Stimulated activated naive CD8-positive, alpha-beta T cell treated with anti-CD3 and anti-CD28 coated beads, Interleukin-15, amount 100 ng/mL, for 72 hours (primary cell): Measurements from ENCODE around the gene HELZ.
A peak's percentile ranks its signal among the peaks of the same experiment; 100 is the strongest.
"Not testable (repeated sequence)": the region's sequence is repeated elsewhere in the genome, so short reads cannot be mapped to it uniquely, and the experiment has no call there.

ENCODE experiments used
- ATAC-seq: fragments of 150-1000 bp; cut with Tn5 transposase; 2 replicates; pipeline ENCODE4 v1.10.0; 2021; ENCODE audit warnings: mild to moderate bottlenecking, moderate library complexity
- DNase-seq, 2 donors: peaks; one replicate each; pipeline ENCODE4 v3.0.0; 2021 to 2022
- H3K27ac Mint-ChIP-seq, 2 donors: one replicate each; pipeline ENCODE4 v1.8.0; 2022; ENCODE audit warnings: mild to moderate bottlenecking in 2 of 2, mixed read lengths in 2 of 2, moderate library complexity in 2 of 2
- H3K27me3 Mint-ChIP-seq: one replicate; pipeline ENCODE4 v1.8.0; 2022; ENCODE audit warnings: mixed read lengths
- H3K4me1 Mint-ChIP-seq: one replicate; pipeline ENCODE4 v1.8.0; 2022; ENCODE audit warnings: mild to moderate bottlenecking, mixed read lengths
- H3K4me3 Mint-ChIP-seq, 2 donors: one replicate each; pipeline ENCODE4 v1.8.0; 2022; ENCODE audit warnings: mild to moderate bottlenecking in 2 of 2, mixed read lengths in 2 of 2, moderate library complexity in 1 of 2
- H3K9me3 Mint-ChIP-seq, 2 donors: one replicate each; pipeline ENCODE4 v1.8.0; 2022; ENCODE audit warnings: mixed read lengths in 2 of 2

HELZ gene

GRCh38 chr17:67049025-67049739 is 195.8 kb downstream of the HELZ start:
- H3K4me3 Mint-ChIP-seq: no peak overlapping the region
- ATAC-seq (no peak), DNase-seq (no peak)
- H3K27ac Mint-ChIP-seq: no peak overlapping the region
- H3K27me3 Mint-ChIP-seq: no peaks in the 10 kb centered on the region
- no peaks in the 10 kb centered on the region for H3K4me1 Mint-ChIP-seq
- H3K9me3 Mint-ChIP-seq: peaks cover 24 to 33% of the 10 kb centered on the region in 2 donors

DNA sequence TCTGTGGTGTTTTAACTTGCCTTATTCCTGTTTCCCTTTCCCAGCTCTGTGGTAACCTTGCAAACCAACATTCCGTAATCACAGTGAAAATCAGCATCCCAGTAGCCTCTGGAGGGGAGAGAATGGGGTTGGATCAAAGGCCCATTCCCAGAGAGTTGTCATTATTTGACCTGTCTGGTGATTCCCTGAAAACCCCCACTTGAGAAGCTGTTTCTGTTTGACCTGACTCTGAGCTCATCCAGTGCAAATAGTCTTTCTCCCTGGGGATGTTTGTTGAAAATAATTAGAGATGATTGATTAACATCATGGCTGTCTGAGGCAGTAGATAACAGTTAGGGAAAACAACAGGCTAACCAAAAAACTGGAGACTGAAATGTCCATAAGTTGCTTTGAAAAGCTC is 197.6 kb downstream of the HELZ start:
- DNase-seq: no peak
- Mint-ChIP-seq H3K27ac (no peak overlapping the region), H3K4me3 (no peak overlapping the region), H3K4me1 (no peaks in the 10 kb centered on the region), H3K9me3 (peaks cover 24 to 33% of the 10 kb centered on the region in 2 donors), H3K27me3 (no peaks in the 10 kb centered on the region)
- no peak for ATAC-seq

GRCh38 chr17:67046398-67046797 is 198.6 kb downstream of the HELZ start:
- Mint-ChIP-seq H3K27ac (no peak overlapping the region), H3K4me3 (no peak overlapping the region), H3K4me1 (no peaks in the 10 kb centered on the region), H3K27me3 (no peaks in the 10 kb centered on the region), H3K9me3 (peaks cover 24 to 33% of the 10 kb centered on the region in 2 donors)
- ATAC-seq (no peak), DNase-seq (no peak)

DNA sequence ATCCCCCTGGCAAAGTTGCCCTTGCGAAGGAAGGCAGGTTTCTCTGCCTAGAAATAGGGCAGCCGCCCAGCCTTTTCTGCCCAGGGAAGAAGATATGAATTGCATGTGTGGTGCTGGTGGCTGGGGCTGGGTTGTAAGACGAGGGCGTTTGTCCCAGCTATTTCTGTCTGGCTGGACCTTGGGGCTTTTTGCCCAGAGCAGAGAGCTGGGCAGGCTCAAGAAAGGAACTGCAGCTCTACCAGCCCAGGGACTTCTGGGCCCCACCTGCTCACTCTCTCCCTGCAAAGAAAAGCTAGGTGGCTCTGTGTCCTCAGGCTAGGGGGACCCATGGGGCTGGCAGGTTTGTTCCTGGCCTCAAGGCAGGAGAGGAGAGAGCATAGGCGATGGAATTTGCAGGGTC is 200.1 kb downstream of the HELZ start:
- Mint-ChIP-seq H3K27ac (no peak overlapping the region), H3K4me3 (no peak overlapping the region), H3K9me3 (peaks cover 24 to 33% of the 10 kb centered on the region in 2 donors), H3K4me1 (no peaks in the 10 kb centered on the region), H3K27me3 (no peaks in the 10 kb centered on the region)
- DNase-seq (no peak), ATAC-seq (no peak)

GRCh38 chr17:67044016-67044772 is 200.8 kb downstream of the HELZ start, which contains the start of gene CACNG1:
CACNG1 (plus strand) TSS chr17:67044554; CDS start chr17:67044661, 107 bp downstream.
- H3K27me3 Mint-ChIP-seq: no peaks in the 10 kb centered on the region

DNA sequence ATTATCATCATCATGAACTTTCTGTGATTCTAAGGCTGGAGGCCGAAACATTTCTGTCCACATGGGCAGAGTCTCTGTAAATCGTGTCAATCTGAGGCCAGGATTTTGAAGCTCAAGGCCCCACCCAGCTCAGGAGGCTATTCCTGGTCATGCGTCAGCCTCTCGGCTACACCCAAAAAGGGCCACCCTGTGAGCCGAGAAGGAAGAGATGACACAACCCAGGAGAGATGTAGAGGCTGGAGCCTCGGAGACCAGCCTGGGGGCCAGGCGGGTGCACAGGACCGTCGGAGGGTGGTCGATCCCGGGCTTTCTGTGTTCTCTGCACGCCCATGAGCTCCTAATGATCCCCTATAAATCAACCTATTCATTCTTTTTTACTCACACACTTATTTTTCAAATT is 201.7 kb downstream of the HELZ start:
- no peaks in the 10 kb centered on the region for H3K4me1 Mint-ChIP-seq
- H3K27ac Mint-ChIP-seq: no peak overlapping the region
- ATAC-seq: no peak
- no peak overlapping the region for H3K4me3 Mint-ChIP-seq
- H3K9me3 Mint-ChIP-seq: peaks cover 12 to 16% of the 10 kb centered on the region in 2 donors
- H3K27me3 Mint-ChIP-seq: no peaks in the 10 kb centered on the region
- no peak for DNase-seq

More at GRCh38 chr17:67044016-67044772, 200.8 kb downstream of the HELZ start, which contains the start of gene CACNG1:
- H3K9me3 Mint-ChIP-seq: peaks cover 20 to 26% of the 10 kb centered on the region in 2 donors
- no peak within 1 kb of the TSS for H3K4me3 Mint-ChIP-seq
- no peak for ATAC-seq
- DNase-seq: no peak
- H3K27ac Mint-ChIP-seq: peak within 1 kb of the TSS in 1 of 2 donors; percentile 15
- no peaks in the 10 kb centered on the region for H3K4me1 Mint-ChIP-seq

DNA sequence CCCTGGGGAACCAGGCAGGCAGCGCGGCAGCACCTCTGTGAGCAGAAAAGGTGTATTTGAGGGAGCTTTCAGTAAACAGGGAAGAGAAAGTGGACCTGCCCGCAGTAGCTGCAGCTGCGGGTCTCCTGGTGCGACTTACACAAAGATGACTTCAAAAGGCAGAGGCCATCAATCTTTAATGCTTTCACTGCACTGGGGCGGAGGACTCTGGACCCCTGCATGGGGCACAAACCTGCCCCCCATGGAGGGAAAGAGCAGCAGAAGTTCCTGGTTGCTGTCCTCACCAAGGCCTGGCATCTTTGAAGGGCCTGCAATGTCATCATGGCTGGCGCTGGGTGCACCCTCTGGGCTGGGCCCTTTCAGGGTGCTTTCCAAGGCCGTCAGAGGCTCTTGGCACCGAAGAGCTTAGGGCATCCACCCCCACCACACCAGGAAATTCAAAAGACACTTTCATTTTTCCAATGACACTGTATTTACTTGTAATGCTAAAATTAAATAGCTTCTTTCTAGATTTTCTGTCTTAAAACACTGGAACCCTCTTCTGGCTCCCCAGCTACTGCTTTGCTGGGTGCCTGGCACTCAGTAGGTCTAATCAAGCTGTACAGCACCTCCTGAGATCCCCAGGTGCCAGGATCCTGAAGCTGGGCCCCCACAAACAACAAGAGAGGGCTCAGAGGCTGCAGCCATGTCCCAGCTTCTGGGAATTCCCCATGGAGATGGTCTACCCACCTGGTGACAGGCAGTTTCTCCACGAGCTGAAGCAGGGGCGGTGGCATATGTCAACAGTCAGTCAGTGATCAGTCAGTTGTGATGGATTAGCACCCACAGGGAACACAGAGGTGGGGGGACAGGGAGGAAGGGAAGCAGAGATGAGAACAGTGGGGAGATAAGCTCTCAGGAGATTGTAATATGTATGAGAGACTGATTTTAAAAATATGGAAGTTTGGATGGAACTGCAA is 202.8 kb downstream of the HELZ start:
- H3K9me3 Mint-ChIP-seq: peaks cover 4 to 7% of the 10 kb centered on the region in 2 donors
- DNase-seq: no peak
- no peak overlapping the region for H3K27ac Mint-ChIP-seq
- H3K4me3 Mint-ChIP-seq: no peak overlapping the region
- no peaks in the 10 kb centered on the region for H3K27me3 Mint-ChIP-seq
- peak; percentile 26 for ATAC-seq
- no peaks in the 10 kb centered on the region for H3K4me1 Mint-ChIP-seq

DNA sequence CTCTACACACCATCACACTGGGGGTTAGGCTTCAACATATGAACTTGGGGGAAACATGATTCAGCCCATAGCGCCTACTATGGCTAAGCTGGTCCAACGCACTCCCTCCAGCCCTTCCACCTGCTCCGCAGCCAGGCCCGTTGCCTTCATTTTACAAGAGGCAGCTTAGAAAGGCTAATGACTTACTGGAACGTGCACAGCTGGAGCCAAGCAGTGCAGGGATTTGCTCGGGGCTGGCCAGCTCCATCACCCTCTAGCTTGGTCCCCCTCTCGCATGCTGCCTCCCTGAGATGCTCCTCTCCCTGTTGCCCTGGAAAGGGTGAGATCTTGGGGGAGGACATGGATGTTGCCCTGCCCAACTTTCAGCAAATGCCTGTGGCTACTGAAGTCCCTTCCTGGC is 203.5 kb downstream of the HELZ start:
- Mint-ChIP-seq H3K4me3 (no peak overlapping the region), H3K4me1 (no peaks in the 10 kb centered on the region), H3K27me3 (no peaks in the 10 kb centered on the region), H3K27ac (no peak overlapping the region), H3K9me3 (peaks cover under 1 to 2% of the 10 kb centered on the region in 2 donors)
- ATAC-seq: no peak
- DNase-seq: no peak

- H3K4me1 Mint-ChIP-seq, H3K9me3 Mint-ChIP-seq, H3K4me3 Mint-ChIP-seq, ATAC-seq, H3K27ac Mint-ChIP-seq, H3K27me3 Mint-ChIP-seq, DNase-seq: not testable (repeated sequence)
These were observed 203.9 kb downstream of the HELZ start for GRCh38 chr17:67041119-67041518.

GRCh38 chr17:67040652-67041051 is 204.3 kb downstream of the HELZ start:
- Mint-ChIP-seq H3K9me3 (peaks cover 0 to 5% of the 10 kb centered on the region in 2 donors), H3K27me3 (no peaks in the 10 kb centered on the region), H3K27ac (no peak overlapping the region), H3K4me3 (no peak overlapping the region), H3K4me1 (peaks cover 3% of the 10 kb centered on the region)
- no peak for ATAC-seq
- no peak for DNase-seq

- H3K4me1 Mint-ChIP-seq: peaks cover 14% of the 10 kb centered on the region
- peaks cover 7 to 11% of the 10 kb centered on the region in 2 donors for H3K9me3 Mint-ChIP-seq
- no peak overlapping the region for H3K4me3 Mint-ChIP-seq
- ATAC-seq (no peak), DNase-seq (no peak)
- H3K27me3 Mint-ChIP-seq: no peaks in the 10 kb centered on the region
- H3K27ac Mint-ChIP-seq: no peak overlapping the region
These were observed 206.1 kb downstream of the HELZ start for GRCh38 chr17:67038861-67039365.

DNA sequence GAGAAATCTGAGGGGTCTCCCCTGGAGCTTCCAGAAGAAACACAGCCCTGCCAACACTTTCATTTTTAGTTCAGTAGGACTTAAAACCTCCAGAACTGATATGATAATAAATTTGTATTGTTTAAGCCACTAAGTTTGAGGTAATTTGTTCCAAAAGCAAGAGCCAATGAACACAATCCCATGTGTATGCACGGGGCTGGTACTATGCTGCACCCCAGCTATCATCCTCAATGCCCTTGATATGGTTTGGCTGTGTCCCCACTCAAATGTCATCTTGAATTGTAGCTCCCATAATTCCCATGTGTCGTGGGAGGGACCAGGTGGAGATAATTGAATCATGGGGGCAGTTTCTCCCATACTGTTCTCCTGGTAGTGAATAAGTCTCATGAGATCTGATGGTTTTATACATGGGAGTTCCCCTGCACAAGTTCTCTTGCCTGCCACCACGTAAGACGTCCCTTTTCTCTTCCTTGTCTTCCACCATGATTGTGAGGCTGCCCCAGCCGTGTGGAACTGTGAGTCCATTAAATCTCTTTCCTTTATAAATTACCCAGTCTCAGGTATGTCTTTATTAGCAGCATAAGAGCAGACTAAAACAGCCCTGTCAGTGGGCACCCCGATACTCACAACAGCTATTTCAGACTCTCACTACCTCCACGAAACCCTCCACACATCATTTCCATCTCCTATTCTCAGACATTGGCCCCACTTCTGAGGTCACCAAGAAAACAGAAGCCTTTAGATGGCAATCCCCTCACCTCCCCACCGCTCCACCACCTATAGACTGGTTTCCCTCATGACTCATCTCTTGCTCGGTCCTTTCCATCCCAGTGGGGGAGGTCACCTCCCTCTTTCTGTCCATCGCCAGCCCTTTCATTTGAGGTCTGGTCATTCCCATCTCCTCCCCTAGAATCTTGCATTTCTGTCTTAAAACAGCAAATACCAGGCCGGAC is 209.6 kb downstream of the HELZ start:
- DNase-seq (peak; percentile 3 to 73), ATAC-seq (peak; percentile 95)
- peaks cover 7 to 11% of the 10 kb centered on the region in 2 donors for H3K9me3 Mint-ChIP-seq
- H3K4me1 Mint-ChIP-seq: peaks cover 14% of the 10 kb centered on the region
- H3K27ac Mint-ChIP-seq: peak overlapping the region; percentile 7 to 75
- H3K4me3 Mint-ChIP-seq: peak overlapping the region; percentile 45 to 73
- no peaks in the 10 kb centered on the region for H3K27me3 Mint-ChIP-seq

DNA sequence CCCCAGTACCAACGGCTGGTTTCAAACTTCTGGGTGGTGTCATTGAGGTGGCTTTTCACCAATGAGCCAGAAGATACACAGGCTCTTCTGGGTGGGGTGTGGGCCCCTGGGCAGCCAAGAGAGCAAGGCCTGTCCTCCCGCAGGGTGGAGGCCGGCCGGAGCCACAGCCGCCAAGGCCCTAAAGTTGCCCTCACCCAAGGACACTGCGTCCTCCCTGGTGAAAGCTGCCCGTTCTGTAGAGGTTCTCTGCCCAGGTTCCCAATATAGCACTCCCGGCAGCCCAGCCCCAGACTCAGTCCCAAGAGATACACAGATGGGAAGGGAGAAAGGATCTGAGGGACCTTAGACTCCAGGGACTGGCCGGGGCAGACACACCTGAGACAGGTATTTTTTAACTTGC is 211.4 kb downstream of the HELZ start:
- H3K27ac Mint-ChIP-seq: no peak overlapping the region
- DNase-seq: no peak
- H3K27me3 Mint-ChIP-seq: no peaks in the 10 kb centered on the region
- H3K9me3 Mint-ChIP-seq: peaks cover 7 to 11% of the 10 kb centered on the region in 2 donors
- no peak overlapping the region for H3K4me3 Mint-ChIP-seq
- peaks cover 14% of the 10 kb centered on the region for H3K4me1 Mint-ChIP-seq
- ATAC-seq: no peak

DNA sequence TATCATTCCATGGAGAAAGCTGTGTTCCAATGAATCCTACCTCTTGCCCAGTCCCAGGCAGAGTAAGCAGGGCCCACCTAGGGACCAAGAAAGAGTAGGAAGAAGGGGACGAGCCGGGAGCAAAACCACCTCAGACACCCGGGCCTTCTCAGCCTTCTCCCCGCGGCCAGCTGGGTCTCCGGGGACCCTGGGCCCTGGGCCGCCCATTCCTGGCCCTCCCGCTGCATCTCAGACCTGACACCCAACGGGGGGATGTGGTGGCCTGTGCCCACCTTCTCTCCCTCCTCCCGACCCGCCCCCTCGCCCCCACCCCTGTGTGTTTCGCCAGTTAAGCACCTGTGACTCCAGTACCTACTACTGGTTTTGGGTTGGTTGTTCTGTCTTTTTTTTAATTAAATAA is 212.0 kb downstream of the HELZ start:
- no peaks in the 10 kb centered on the region for H3K27me3 Mint-ChIP-seq
- DNase-seq (no peak), ATAC-seq (no peak)
- H3K4me3 Mint-ChIP-seq: no peak overlapping the region
- no peak overlapping the region for H3K27ac Mint-ChIP-seq
- H3K4me1 Mint-ChIP-seq: peaks cover 14% of the 10 kb centered on the region
- H3K9me3 Mint-ChIP-seq: peaks cover 7 to 11% of the 10 kb centered on the region in 2 donors
